Parathyroid adenoma (tissue), 2 donors: ENCODE measurements around the gene ABTB1.

Source experiments
- H2AFZ ChIP-seq: fragments of 300-600 bp; sonication (generic); one replicate; pipeline ENCODE4 v1.7.0; 2017; ENCODE audit warnings: antibody characterized with exemption, mild to moderate bottlenecking
- H3K27ac ChIP-seq: fragments of 300-600 bp; sonication (generic); one replicate; pipeline ENCODE4 v1.7.0; 2017
- H3K27me3 ChIP-seq: fragments of 300-600 bp; sonication (generic); one replicate; pipeline ENCODE4 v1.7.0; 2017; ENCODE audit warnings: low read length; ENCODE audit not compliant: control insufficient read depth, insufficient read depth
- H3K36me3 ChIP-seq: fragments of 300-600 bp; sonication (generic); one replicate; pipeline ENCODE4 v1.7.0; 2017; ENCODE audit warnings: low read length; ENCODE audit not compliant: control insufficient read depth, insufficient read depth
- H3K4me1 ChIP-seq: fragments of 300-600 bp; sonication (generic); one replicate; pipeline ENCODE4 v1.7.0; 2017; ENCODE audit warnings: control low read depth
- H3K4me2 ChIP-seq: fragments of 300-600 bp; sonication (generic); one replicate; pipeline ENCODE4 v1.7.0; 2017; ENCODE audit warnings: low read length
- H3K4me3 ChIP-seq: fragments of 300-600 bp; sonication (generic); one replicate; pipeline ENCODE4 v1.7.0; 2017; ENCODE audit warnings: low read depth, low read length
- H3K79me2 ChIP-seq: fragments of 300-600 bp; sonication (generic); one replicate; pipeline ENCODE4 v1.7.0; 2017; ENCODE audit warnings: control low read depth
- H3K9ac ChIP-seq: fragments of 300-600 bp; sonication (generic); one replicate; pipeline ENCODE4 v1.7.0; 2017; ENCODE audit warnings: mild to moderate bottlenecking
- H3K9me3 ChIP-seq: fragments of 300-600 bp; sonication (generic); one replicate; pipeline ENCODE4 v1.7.0; 2017; ENCODE audit warnings: low read length; ENCODE audit not compliant: control insufficient read depth
- CTCF ChIP-seq: fragments of 300-600 bp; sonication (generic); IDR thresholded peaks from one replicate; pipeline ENCODE4 v1.7.0; 2017; ENCODE audit warnings: antibody characterized with exemption, mild to moderate bottlenecking
- donor health status: primary hyperparathyroidism.

The ABTB1 gene

GRCh38 chr3:127715532-127715931, 42.8 kb downstream of the ABTB1 start:
- no peak overlapping the region for H2AFZ ChIP-seq
- no peak overlapping the region for H3K9ac ChIP-seq
- no peak overlapping the region for H3K4me2 ChIP-seq
- no peaks in the 10 kb centered on the region for H3K27me3 ChIP-seq
- H3K27ac ChIP-seq: no peak overlapping the region
- no peaks in the 10 kb centered on the region for H3K36me3 ChIP-seq
- H3K9me3 ChIP-seq: no peaks in the 10 kb centered on the region
- no peaks in the 10 kb centered on the region for H3K4me1 ChIP-seq
- no peak overlapping the region for H3K4me3 ChIP-seq
- H3K79me2 ChIP-seq: no peaks in the 10 kb centered on the region
- no peak for TF ChIP-seq CTCF

GRCh38 chr3:127716384-127716783, 43.6 kb downstream of the ABTB1 start:
- TF ChIP-seq CTCF: no peak
- no peak overlapping the region for H2AFZ ChIP-seq
- no peaks in the 10 kb centered on the region for H3K4me1 ChIP-seq
- H3K4me3 ChIP-seq: no peak overlapping the region
- H3K79me2 ChIP-seq: no peaks in the 10 kb centered on the region
- no peaks in the 10 kb centered on the region for H3K36me3 ChIP-seq
- no peak overlapping the region for H3K4me2 ChIP-seq
- no peak overlapping the region for H3K9ac ChIP-seq
- H3K27me3 ChIP-seq: no peaks in the 10 kb centered on the region
- H3K9me3 ChIP-seq: no peaks in the 10 kb centered on the region
- H3K27ac ChIP-seq: no peak overlapping the region

GRCh38 chr3:127717357-127718244, 44.8 kb downstream of the ABTB1 start:
- H3K27me3 ChIP-seq: no peaks in the 10 kb centered on the region
- no peak overlapping the region for H3K4me3 ChIP-seq
- no peaks in the 10 kb centered on the region for H3K9me3 ChIP-seq
- H3K27ac ChIP-seq: no peak overlapping the region
- no peaks in the 10 kb centered on the region for H3K4me1 ChIP-seq
- H3K36me3 ChIP-seq: no peaks in the 10 kb centered on the region
- no peaks in the 10 kb centered on the region for H3K79me2 ChIP-seq
- TF ChIP-seq CTCF: no peak
- H2AFZ ChIP-seq: no peak overlapping the region
- H3K9ac ChIP-seq: no peak overlapping the region
- no peak overlapping the region for H3K4me2 ChIP-seq

GRCh38 chr3:127718245-127718915, 45.6 kb downstream of the ABTB1 start:
- Histone ChIP-seq H3K79me2 (no peaks in the 10 kb centered on the region), H3K36me3 (no peaks in the 10 kb centered on the region), H3K4me1 (no peaks in the 10 kb centered on the region), H2AFZ (no peak overlapping the region), H3K9ac (no peak overlapping the region), H3K27me3 (no peaks in the 10 kb centered on the region), H3K9me3 (no peaks in the 10 kb centered on the region), H3K4me2 (no peak overlapping the region), H3K4me3 (no peak overlapping the region), H3K27ac (no peak overlapping the region)
- no peak for TF ChIP-seq CTCF
